Chondrocyte (in vitro differentiated cells): Measurements from ENCODE around the gene FAM13A. TPM values are rescaled to one million over a fixed set of nuclear protein-coding genes. Genes with fewer than 3 reads are reported as not detected.
A peak's percentile ranks its signal among the peaks of the same experiment; 100 is the strongest.

Source experiments
- DNase-seq: peaks from one replicate; pipeline ENCODE4 v3.0.0; 2021; ENCODE audit warnings: mixed read lengths, low spot score
- H3K27ac Mint-ChIP-seq: one replicate; pipeline ENCODE4 v1.8.0; 2021; ENCODE audit warnings: mild to moderate bottlenecking, moderate library complexity, mixed read lengths; ENCODE audit not compliant: unreplicated experiment
- H3K27me3 Mint-ChIP-seq: 2 replicates; pipeline ENCODE4 v1.8.0; 2021; ENCODE audit warnings: low read depth, mixed read lengths
- H3K36me3 Mint-ChIP-seq: 2 replicates; pipeline ENCODE4 v1.8.0; 2021; ENCODE audit warnings: low read depth, mixed read lengths
- H3K4me1 Mint-ChIP-seq: 2 replicates; pipeline ENCODE4 v1.8.0; 2021; ENCODE audit warnings: low read depth, mild to moderate bottlenecking, mixed read lengths
- H3K4me3 Mint-ChIP-seq: one replicate; pipeline ENCODE4 v1.8.0; 2021; ENCODE audit warnings: mild to moderate bottlenecking, moderate library complexity, mixed read lengths; ENCODE audit not compliant: unreplicated experiment
- H3K9me3 Mint-ChIP-seq: 2 replicates; pipeline ENCODE4 v1.8.0; 2021; ENCODE audit warnings: low read depth, mixed read lengths
- total RNA-seq: library from RNA; stranded (reverse); gene quantifications from 3 replicates; pipeline ENCODE4 v1.2.1, GENCODE V29; 2021
- TF ChIP-seq, protein P1 (sequence below): fragments of 200-600 bp; sonication (generic); IDR thresholded peaks from 2 replicates; pipeline ENCODE4 v1.5.0; 2021; ENCODE audit warnings: antibody characterized with exemption, mild to moderate bottlenecking, moderate library complexity

The FAM13A gene
- total RNA-seq, 1 donor from 2014 or later: 10.5 TPM

DNA sequence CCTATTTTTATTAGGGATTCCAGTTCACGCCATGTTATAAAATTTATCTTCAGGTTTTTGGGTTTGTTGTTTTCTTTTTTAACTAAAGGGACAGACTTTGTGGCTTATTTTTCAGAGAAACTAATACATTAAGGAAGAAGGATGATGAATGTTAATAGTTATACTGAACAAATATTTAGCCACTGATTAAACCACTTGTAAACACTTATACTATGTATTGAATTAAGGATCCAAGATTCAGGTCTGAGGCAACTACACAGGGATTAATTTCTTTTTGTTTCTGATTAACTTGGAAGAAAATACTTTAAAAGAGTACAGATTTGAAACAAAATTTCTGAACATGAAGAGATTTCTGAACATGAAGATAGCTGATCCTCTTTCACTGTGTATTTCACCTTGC, 276.6 kb downstream of the FAM13A start:
- H3K9me3 Mint-ChIP-seq: no peaks in the 10 kb centered on the region
- peaks cover 5% of the 10 kb centered on the region for H3K4me1 Mint-ChIP-seq
- H3K27ac Mint-ChIP-seq: peak overlapping the region; percentile 32
- no peak for DNase-seq
- no peak overlapping the region for H3K4me3 Mint-ChIP-seq
- H3K27me3 Mint-ChIP-seq: no peaks in the 10 kb centered on the region
- H3K36me3 Mint-ChIP-seq: peaks cover 6% of the 10 kb centered on the region
- TF ChIP-seq, protein P1, sequence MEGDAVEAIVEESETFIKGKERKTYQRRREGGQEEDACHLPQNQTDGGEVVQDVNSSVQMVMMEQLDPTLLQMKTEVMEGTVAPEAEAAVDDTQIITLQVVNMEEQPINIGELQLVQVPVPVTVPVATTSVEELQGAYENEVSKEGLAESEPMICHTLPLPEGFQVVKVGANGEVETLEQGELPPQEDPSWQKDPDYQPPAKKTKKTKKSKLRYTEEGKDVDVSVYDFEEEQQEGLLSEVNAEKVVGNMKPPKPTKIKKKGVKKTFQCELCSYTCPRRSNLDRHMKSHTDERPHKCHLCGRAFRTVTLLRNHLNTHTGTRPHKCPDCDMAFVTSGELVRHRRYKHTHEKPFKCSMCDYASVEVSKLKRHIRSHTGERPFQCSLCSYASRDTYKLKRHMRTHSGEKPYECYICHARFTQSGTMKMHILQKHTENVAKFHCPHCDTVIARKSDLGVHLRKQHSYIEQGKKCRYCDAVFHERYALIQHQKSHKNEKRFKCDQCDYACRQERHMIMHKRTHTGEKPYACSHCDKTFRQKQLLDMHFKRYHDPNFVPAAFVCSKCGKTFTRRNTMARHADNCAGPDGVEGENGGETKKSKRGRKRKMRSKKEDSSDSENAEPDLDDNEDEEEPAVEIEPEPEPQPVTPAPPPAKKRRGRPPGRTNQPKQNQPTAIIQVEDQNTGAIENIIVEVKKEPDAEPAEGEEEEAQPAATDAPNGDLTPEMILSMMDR: no peak

DNA sequence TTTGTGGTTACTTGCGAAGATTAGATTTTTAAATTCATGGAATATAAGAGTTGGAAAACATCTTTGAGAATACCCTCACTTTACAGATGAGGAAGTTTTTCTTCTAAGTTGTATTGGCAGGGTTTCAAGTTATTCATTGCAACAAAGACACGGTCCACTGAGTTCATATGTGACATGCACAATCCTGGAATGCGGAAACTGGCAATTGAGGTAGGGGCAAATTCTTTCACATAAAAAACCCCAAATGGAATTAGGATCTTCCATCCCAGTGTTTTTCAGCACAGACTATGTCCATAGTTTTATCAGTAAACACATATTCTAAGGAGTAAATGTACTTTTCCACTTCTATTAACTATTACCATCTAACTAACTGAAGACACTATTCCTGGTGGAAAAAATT, 277.6 kb downstream of the FAM13A start:
- TF ChIP-seq, protein P1: no peak
- no peaks in the 10 kb centered on the region for H3K27me3 Mint-ChIP-seq
- DNase-seq: no peak

DNA sequence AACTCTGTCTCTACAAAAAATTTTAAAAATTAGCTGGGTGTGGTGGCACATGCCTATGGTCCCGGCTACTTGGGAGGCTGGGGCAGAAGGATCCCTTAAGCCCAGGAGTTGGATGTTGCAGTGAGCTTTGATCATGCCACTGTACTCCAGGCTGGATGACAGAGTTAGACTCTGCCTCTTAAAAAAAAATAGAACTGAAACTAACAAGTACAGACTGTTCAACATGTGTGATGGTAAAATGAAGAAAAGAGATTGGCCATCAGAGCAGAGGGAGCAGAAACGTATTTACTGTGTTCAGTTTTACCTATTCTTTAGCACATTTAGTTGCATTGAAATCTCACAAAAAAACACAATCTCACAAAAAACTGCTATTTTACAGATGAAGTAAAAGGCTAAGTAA, 281.5 kb downstream of the FAM13A start:
- Mint-ChIP-seq H3K27ac (no peak overlapping the region), H3K4me3 (no peak overlapping the region), H3K36me3 (peaks cover 8% of the 10 kb centered on the region), H3K4me1 (peaks cover 5% of the 10 kb centered on the region), H3K27me3 (no peaks in the 10 kb centered on the region), H3K9me3 (peaks cover 3% of the 10 kb centered on the region)
- DNase-seq: no peak
- TF ChIP-seq, protein P1: no peak

More for the DNA sequence above, 277.6 kb downstream of the FAM13A start:
- Mint-ChIP-seq H3K4me1 (peaks cover 5% of the 10 kb centered on the region), H3K27ac (no peak overlapping the region), H3K4me3 (no peak overlapping the region), H3K9me3 (no peaks in the 10 kb centered on the region), H3K36me3 (peaks cover 12% of the 10 kb centered on the region)

DNA sequence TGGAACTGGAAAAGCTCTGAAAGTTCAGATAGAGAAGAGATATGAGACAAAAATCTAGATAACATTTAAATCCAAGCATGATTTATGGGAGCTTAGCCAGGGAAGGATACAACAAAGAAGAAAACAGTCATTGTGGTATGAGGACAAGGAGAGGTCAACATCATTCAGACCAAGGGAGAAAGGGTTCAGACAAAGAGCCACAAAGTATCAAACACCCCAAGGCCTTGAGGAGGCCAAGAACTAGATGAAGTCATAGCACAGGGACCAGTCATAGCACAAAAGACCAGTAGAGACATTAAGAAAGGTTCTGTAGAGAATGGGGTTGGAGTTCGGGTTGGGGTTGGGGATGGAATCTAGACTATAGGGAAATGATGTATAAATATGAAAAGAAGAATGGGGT, 282.0 kb downstream of the FAM13A start:
- H3K36me3 Mint-ChIP-seq: peaks cover 9% of the 10 kb centered on the region
- no peak for DNase-seq
- H3K27ac Mint-ChIP-seq: no peak overlapping the region
- TF ChIP-seq, protein P1: no peak
- peaks cover 3% of the 10 kb centered on the region for H3K9me3 Mint-ChIP-seq
- peaks cover 2% of the 10 kb centered on the region for H3K4me1 Mint-ChIP-seq
- no peaks in the 10 kb centered on the region for H3K27me3 Mint-ChIP-seq
- H3K4me3 Mint-ChIP-seq: no peak overlapping the region

DNA sequence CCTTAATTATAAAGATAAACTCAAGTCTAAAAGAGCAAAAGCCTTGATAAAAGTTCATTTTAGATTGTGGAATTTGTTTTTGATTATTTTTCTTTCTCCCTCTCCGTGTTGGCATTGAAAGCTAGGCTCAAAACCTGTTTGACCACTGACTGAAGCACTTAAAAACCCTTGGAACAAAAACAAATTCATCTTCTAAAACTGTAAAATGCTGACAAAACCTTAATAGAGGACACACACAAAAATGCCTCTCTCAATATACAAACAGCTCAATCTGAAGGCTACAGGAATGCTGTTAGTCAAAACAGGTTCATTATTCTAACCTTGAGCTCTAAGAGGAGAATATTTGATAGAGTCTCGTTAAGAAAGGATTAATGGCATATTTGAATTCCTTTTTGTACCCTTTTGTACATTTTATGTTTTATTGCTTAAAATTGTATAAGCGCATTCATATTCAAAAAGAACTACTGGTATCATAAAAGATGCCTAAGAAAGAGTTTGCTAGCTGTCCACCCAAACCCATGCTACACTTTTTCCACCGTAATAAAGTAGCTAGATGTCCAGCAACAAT, 285.0 kb downstream of the FAM13A start:
- Mint-ChIP-seq H3K4me3 (no peak overlapping the region), H3K36me3 (peaks cover 9% of the 10 kb centered on the region), H3K4me1 (no peaks in the 10 kb centered on the region), H3K9me3 (peaks cover 3% of the 10 kb centered on the region), H3K27me3 (no peaks in the 10 kb centered on the region), H3K27ac (no peak overlapping the region)
- DNase-seq: no peak
- TF ChIP-seq, protein P1: no peak
